ENCODE data around the gene LIN7B. TPM values are rescaled to one million over a fixed set of nuclear protein-coding genes. Genes with fewer than 3 reads are reported as not detected.

LIN7B gene
- total and polyA plus RNA-seq, 2 of the 13 experiments (the other 11 are each of a cell fraction or from before 2014, with no cell fraction given), result 5.3 to 7.6 TPM

DNA sequence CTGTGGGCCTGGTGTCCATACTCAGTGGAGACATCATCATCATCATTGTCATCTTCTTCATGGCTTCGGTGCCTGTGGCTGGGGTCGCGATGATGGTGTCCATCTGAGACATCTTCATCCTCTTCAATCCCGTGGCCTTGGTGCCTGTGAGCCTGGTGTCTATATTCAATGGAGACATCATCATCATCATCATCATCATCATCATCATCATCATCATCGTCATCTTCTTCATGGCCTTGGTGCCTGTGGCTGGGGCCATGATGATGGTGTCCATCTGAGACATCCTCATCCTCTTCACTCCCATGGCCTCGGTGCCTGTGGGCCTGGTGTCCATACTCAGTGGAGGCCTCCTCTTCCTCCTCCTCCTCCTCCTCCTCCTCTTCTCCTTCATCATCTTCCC, 40.1 kb downstream of the LIN7B start:
- no peak for DNase-seq (ENCODE audit: low spot score)
- intact Hi-C loops (cut with micrococcal nuclease; ENCODE audit: unreplicated experiment), result loop anchor here (10.0 kb wide), 1 partner anchor 51 kb away; no protein-coding TSS in a partner anchor

DNA sequence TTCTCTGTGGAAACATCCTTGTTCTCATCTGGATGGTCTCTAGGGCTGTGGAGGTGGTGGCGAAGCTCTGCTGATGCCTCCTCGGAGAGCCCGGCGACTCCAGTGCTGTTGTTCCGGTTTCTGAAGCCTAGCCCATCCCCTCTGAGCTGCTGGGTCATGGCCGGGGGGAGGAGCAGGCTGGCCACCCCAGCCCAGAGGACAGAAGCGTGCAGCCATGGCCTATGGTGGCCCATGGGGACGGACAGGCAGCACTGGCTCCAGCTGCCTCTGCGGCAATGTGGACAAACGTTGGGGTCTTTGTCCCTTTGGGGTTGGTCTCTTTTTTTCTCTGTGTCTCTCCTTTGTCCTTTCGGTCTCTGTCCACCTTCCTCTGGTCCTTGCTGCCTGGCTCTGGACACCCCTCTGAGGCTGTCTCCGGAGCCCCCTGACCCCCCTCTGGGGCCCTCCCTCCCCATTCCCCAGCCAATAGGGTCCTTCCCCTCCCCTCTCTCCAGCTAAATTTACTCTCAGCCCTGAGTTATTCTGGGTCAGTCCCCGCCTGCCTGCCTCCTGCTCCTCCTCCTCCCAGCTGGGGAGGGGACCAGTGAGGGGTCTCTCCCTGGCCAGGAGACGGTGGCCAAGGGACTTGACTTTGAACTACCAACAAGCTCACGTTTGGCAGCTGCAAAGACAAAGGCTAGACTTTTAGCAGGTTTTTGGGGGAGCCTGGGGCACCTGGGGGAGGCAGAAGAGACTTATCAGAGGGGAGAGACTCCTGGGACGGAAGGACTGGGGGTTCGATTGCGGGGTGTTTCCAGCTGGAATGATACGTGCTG, 41.0 kb downstream of the LIN7B start, which contains the start of gene HRC:
TSS of gene HRC (minus strand) at position 392 of the 815 bp plus-strand sequence. CDS start at position 233, 159 bp downstream.
- H4K20me1 ChIP-seq (ENCODE audit: insufficient read depth, low read length), result no peaks in the 10 kb centered on the region
- BruUV-seq (replicated peaks), result TSS peak; percentile 77
- peak within 1 kb of the TSS; percentile 16 to 64 (median 36); a peak in 5 of 6 replicates for H3K4me3 ChIP-seq (replicated peaks in 1 of 3; ENCODE audit: insufficient read depth in 1 of 3, low read depth in 2 of 3, low read length in 3 of 3)
- peaks cover 60% of the 10 kb centered on the region for H3K4me1 ChIP-seq (ENCODE audit: insufficient read depth, low read length)
- WGBS (ENCODE audit: low lambda C conversion rate), result 8% methylated on average over 14 of the region's 19 CpGs
- H3K27ac ChIP-seq (ENCODE audit: extremely low read length, insufficient read depth, low read length), result peak within 1 kb of the TSS; percentile 44
- H2AFZ ChIP-seq (ENCODE audit: low read length), result no peak within 1 kb of the TSS
- DNase-seq (ENCODE audit: low spot score), result peak; percentile 47
- H3K79me2 ChIP-seq (ENCODE audit: insufficient read depth, low read length), result no peaks in the 10 kb centered on the region
- peak within 1 kb of the TSS; percentile 59 for H3K4me2 ChIP-seq (ENCODE audit: low read depth, low read length)
- no peaks in the 10 kb centered on the region for H3K36me3 ChIP-seq (replicated peaks in 1 of 2; ENCODE audit: control insufficient read depth in 1 of 2, insufficient read depth in 2 of 2, low read length in 2 of 2)
- CTCF ChIA-PET (ENCODE audit: low intra/inter-chr PET ratio, low total read pairs), result no interaction called here
- peak within 1 kb of the TSS; percentile 47; the same call in 1 of the 2 replicates for H3K9ac ChIP-seq (ENCODE audit: insufficient read depth, low read depth, low read length)
- H3K27me3 ChIP-seq (ENCODE audit: control insufficient read depth in 1 of 2, insufficient read depth in 2 of 2, low read length in 2 of 2), result no peaks in the 10 kb centered on the region; a peak in 2 of 5 replicates
- intact Hi-C loops (cut with micrococcal nuclease; ENCODE audit: unreplicated experiment) (loop anchor here (10.0 kb wide), 1 partner anchor 50 kb away; no protein-coding TSS in a partner anchor), in situ Hi-C loops (cut with HindIII; ENCODE audit: extremely low pct_ligation_motif_present, low pct_unique_long_range_greater_than_20kb) (loop anchor here (5.0 kb wide), 1 partner anchor 42 kb away; no protein-coding TSS in a partner anchor)
- no peaks in the 10 kb centered on the region for H3K9me3 ChIP-seq (ENCODE audit: low read length)
- peak; percentile 53 for ATAC-seq
- FAIRE-seq, result no peak
- POLR2A ChIA-PET, result interaction anchor here (0.7 to 1.8 kb wide), 6 partner anchors 10 to 162 kb away, joined by 3 to 9 read pairs (median 4); partner anchors contain the start of genes LIN7B and RUVBL2
- TF ChIP-seq ZNF430 (CRISPR knock-in tag; IDR thresholded peaks at IDR 0.05) (peak; percentile 49; the same call in 1 of the 2 replicates), MED1 (CRISPR knock-in tag; IDR thresholded peaks at IDR 0.05) (0 out of 2 replicates have a peak, but pooled peaks have one; percentile 35), ZNF382 (CRISPR knock-in tag; IDR thresholded peaks at IDR 0.05; ENCODE audit: borderline replicate concordance) (no peak), BCL6 (CRISPR knock-in tag; IDR thresholded peaks at IDR 0.05) (no peak), GTF3A (CRISPR knock-in tag; conservative IDR thresholded peaks at IDR 0.05) (no peak), ZNF335 (CRISPR knock-in tag; IDR thresholded peaks at IDR 0.05) (peak; percentile 68; the same call in 1 of the 2 replicates), ZBTB7A (CRISPR knock-in tag; IDR thresholded peaks at IDR 0.05) (peak; percentile 24; the same call in 1 of the 2 replicates), KLF16 (CRISPR knock-in tag; IDR thresholded peaks at IDR 0.05) (0 out of 4 replicates have a peak, but pooled peaks of 1 of the 2 experiments have one; percentile 22)
- TF ChIP-seq, protein P1, sequence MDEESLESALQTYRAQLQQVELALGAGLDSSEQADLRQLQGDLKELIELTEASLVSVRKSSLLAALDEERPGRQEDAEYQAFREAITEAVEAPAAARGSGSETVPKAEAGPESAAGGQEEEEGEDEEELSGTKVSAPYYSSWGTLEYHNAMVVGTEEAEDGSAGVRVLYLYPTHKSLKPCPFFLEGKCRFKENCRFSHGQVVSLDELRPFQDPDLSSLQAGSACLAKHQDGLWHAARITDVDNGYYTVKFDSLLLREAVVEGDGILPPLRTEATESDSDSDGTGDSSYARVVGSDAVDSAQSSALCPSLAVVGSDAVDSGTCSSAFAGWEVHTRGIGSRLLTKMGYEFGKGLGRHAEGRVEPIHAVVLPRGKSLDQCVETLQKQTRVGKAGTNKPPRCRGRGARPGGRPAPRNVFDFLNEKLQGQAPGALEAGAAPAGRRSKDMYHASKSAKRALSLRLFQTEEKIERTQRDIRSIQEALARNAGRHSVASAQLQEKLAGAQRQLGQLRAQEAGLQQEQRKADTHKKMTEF (CRISPR knock-in tag; IDR thresholded peaks at IDR 0.05), result 0 out of 2 replicates have a peak, but pooled peaks have one; percentile 47

More for the DNA sequence above, 40.1 kb downstream of the LIN7B start:
- no peak for FAIRE-seq
- no TSS peak for BruUV-seq (replicated peaks)
- Histone ChIP-seq H3K4me1 (ENCODE audit: insufficient read depth, low read length) (peaks cover 59% of the 10 kb centered on the region), H4K20me1 (ENCODE audit: insufficient read depth, low read length) (no peaks in the 10 kb centered on the region), H3K27ac (ENCODE audit: extremely low read length, insufficient read depth, low read length) (no peak overlapping the region), H3K4me3 (replicated peaks in 1 of 3; ENCODE audit: insufficient read depth in 1 of 3, low read depth in 2 of 3, low read length in 3 of 3) (peak overlapping the region in 1 of 3 experiments; percentile 64; a peak in 1 of 6 replicates), H3K9ac (ENCODE audit: insufficient read depth, low read depth, low read length) (no peak overlapping the region), H3K27me3 (ENCODE audit: control insufficient read depth in 1 of 2, insufficient read depth in 2 of 2, low read length in 2 of 2) (no peaks in the 10 kb centered on the region; a peak in 2 of 5 replicates), H2AFZ (ENCODE audit: low read length) (no peak overlapping the region), H3K4me2 (ENCODE audit: low read depth, low read length) (peak overlapping the region; percentile 59), H3K9me3 (ENCODE audit: low read length) (no peaks in the 10 kb centered on the region), H3K36me3 (replicated peaks in 1 of 2; ENCODE audit: control insufficient read depth in 1 of 2, insufficient read depth in 2 of 2, low read length in 2 of 2) (no peaks in the 10 kb centered on the region), H3K79me2 (ENCODE audit: insufficient read depth, low read length) (no peaks in the 10 kb centered on the region)
- no peak for ATAC-seq
- POLR2A ChIA-PET, result interaction anchor here (0.7 to 1.8 kb wide), 3 partner anchors 9 to 45 kb away, joined by 3 to 9 read pairs (median 6); partner anchors contain the start of gene LIN7B
- WGBS (ENCODE audit: low lambda C conversion rate), result 89% methylated on average over 6 of the region's 6 CpGs
- in situ Hi-C loops (cut with HindIII; ENCODE audit: extremely low pct_ligation_motif_present, low pct_unique_long_range_greater_than_20kb), result loop anchor here (5.0 kb wide), 1 partner anchor 37 kb away; the partner anchor contains the start of genes C19orf73 and PPFIA3
- CTCF ChIA-PET (ENCODE audit: low intra/inter-chr PET ratio, low total read pairs), result no interaction called here
- TF ChIP-seq CREB1 (IDR thresholded peaks at IDR 0.05) (peak; percentile 90), CREB1 (CRISPR knock-in tag; IDR thresholded peaks at IDR 0.05) (no peak), CREM (IDR thresholded peaks at IDR 0.05) (no peak), CREM (CRISPR knock-in tag; IDR thresholded peaks at IDR 0.05) (no peak)

All from HepG2 (cell line).